CD4-positive, alpha-beta T cell treated with Interleukin-15 for 4 hours (primary cell): Measurements from ENCODE around the gene CHKB.

Source experiments
- DNase-seq: peaks from one replicate; pipeline ENCODE4 v3.0.0-alpha.2; 2020; ENCODE audit warnings: low spot score

The CHKB gene

DNA sequence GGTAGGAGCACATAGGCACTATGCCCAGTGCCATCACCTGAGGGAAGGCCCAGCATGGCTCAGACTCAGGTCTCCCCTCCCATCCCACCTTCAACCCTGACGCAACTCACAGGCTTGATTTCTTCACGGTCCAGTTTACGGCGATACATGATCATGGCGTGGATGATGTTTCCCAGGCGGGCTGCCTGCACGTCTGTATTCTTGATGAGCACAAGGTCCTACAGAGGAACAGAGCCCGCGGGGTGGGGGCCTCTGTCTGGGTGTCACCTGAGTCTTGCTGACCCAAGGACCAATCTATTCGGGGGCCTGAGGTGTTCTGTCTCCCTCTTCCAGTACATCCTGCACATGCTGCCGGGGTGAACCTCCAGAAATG is 8.3 kb downstream of the CHKB start:
- no peak for DNase-seq

DNA sequence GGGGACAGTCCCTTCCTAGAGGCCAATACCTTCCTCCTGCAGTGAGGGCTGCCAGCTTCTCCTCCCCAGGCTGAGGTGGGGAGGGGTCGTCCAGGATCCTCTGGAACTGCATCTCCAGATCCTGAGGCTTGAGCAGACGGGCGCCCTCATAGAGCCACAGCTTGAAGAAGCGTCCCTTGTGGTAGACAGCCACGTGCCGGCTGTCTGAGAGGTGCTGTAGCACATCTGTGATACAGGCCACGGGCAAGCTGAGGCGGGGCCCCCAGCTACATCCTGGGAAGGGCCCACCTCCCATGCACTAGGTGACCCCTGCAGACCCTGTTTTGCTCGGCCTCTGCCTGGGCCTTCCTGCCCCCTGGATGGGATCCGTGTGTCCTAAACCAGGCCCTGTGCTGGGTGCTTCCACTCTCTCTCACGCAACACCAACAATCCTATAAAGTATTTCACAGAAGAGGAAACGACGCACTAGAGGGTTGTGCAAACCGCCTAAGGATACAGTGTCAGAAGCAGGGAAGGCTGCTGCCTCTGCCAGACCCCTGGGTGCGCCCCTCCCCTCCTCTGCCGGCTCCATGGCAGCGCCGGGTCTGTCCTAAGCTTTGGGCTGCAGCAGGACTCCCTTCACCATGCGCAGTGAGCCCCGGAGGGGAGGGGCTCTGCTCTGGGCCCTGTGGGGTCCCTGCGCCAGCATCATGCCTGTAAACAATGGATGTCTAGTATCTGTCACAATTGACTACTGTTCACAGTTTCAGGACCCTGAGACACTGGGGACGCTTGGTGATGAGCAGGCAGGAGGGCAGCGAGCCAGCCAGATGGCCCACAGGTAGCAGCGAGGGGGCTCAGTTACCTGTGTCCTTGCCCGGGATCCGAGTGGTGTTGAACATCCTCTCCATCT is 8.9 kb downstream of the CHKB start:
- no peak for DNase-seq

GRCh38 chr22:50572965-50573364 is 9.7 kb downstream of the CHKB start:
- DNase-seq, result no peak

DNA sequence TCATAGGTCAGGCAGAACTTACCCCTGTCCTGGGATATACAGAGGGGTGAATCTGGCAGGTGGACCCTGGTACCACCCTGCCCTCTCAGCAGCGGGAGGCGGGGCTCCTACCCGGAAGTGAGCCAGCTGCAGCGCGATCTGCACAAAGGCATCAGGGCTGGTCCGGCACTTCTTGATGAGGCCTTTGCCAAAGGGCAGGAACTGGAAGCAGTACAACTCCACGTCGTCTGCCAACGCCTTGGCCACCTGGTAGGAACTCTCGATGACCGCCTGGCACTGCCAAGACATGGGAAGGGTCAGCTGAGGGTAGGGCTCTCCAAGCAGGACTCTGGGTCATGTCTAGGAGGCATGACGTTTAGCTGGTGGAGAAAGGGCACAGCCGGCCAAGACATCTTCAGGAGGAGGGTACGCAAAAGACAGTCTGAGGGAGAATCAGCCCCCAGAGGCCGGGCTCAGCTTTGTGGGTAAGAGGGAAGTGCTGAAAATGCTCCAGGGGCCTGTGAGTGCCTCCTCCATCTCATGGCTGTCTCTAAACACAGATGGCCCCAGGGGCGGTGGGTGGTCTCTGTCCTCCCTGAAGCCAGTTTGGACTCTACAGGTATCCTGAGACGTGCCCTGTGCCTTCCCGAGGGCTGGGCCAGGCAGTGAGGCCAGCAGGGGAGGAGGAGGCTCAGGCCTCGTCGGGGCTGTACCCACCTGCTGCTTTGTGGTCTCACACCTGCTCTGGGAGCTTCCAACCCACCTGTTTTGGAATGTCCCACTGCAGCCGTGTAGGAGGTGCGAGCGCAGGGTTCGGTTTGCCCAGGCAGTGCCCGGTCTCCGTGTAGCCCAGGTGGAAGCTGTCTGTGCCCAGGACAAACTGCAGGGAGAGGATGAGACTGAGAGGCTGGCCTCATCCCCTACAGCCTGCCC is 11.1 kb downstream of the CHKB start:
- no peak for DNase-seq

GRCh38 chr22:50570861-50571260 is 11.8 kb downstream of the CHKB start:
- no peak for DNase-seq

- no peak for DNase-seq
Measured at GRCh38 chr22:50569896-50570535, 12.6 kb downstream of the CHKB start.

DNA sequence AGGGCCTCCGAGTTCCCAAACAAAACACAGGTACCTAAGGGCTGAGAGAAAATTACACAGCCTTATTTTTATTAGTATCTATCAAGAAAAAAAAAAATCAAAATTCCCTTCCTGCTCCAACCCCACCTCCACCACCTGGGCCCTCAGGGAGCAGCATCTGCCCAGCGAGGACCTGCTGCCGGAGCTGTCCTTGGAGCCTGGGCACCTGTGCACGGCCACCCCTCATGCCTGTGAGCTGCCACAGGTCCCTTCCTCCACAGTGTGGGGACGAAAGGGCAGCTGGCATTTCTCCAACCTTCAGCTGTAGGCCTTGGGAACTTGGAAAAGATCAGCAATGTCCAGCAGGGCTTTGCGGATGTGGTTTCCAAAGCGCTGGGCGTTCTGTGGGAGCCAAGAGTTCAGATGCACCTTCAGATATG is 13.6 kb downstream of the CHKB start:
- DNase-seq, result no peak

DNA sequence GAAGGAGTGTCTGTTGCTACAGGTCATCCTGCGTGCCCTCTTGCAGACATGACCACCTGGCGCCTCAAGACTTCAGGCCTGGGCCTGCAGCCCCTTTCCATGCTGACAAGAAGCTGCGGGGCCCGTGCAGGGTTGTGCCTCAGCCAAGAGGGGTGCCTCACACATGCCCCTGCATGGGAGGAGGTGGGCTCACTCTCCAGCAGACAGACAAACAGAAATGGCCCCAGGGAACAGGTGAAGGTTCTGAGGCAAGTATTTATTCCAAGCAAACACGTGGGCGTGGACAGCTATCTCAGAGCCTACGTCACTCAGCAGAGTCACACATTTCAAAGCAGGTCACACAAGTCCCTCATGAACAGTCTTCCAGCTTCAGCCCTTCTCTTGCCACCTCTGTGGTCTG is 14.0 kb downstream of the CHKB start:
- no peak for DNase-seq

DNA sequence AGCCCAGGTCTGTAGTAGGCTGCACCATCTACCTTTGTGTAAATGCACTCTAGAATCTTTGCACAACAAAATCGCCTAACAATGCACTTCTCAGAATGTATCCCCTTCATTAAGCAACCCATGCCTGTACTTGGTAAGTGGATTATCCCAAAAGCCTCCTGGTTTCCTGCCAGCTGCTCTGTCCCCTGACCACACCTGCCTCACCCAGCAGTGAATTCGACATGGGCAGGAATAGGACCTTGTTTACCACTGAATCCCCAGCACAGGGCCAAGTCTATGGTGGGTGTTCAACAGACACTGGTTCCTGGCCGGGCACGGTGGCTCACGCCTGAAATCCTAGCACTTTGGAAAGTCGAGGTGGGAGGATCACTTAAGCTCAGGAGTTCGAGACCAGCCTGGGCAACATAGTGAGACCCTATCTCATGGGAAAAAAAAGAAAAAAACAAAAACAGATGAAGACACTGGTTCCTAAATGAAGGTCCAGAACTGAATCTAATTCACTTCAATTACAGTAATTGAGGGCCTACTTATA is 14.9 kb downstream of the CHKB start:
- DNase-seq, result no peak

DNA sequence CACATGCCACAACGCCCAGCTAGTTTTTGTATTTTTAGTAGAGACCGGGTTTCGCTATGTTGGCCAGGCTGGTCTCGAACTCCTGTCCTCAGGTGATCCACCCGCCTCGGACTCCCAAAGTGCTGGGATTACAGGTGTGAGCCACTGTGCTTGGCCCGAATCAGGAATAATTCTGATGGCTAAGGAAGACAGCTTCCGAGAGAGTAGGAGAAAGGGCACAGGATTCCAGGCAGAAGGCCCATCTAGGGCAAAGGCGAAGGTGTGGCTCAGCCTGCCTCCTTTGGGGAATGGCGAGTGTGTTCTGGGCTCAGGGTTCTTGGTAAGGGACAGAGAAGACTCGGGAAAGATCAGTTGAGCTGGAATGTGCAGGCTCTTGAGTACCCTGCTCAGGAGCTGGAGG is 18.4 kb downstream of the CHKB start:
- no peak for DNase-seq

GRCh38 chr22:50563413-50564160 is 19.1 kb downstream of the CHKB start:
- no peak for DNase-seq

DNA sequence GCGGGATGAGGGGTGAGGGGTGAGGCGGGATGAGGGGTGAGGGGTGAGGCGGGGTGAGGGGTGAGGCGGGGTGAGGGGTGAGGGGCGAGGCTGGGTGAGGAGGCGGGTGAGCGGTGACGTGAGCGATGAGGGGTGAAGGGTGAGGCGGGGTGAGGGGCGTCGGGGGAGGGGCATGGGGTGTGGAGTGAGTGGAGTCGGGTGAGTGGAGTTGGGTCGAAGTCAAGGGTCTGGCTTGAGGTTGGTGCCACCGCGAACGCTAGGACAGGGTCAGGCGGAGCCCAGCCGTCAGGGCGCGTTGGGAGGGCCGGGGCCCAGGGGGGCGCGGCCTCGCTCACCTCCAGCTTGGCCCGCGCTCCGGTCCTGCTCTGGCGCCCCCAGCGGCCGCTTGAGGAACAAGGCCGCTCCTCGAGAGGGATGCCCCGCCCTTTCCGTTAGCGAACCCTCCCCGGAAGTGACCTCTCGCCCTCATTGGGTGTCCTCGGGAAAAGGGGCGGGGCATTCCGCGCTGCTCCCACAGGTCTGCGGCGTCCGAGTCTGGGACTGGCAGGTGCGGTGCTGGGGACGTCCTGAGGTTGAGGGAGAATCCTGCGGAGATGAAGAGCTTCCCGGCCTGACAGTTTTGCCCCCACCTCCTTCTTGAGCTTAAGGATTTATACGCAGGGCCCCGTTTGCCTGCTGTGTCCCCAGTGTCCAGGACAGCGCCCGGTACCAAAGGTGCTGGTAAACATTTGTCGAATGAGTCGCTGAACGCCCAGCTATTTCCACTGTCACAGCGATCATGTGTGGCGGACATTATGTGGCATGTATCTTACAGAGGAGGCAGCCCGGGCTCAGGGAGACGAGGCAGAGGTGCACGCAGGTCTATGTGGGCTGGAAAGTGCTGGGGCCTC is 19.9 kb downstream of the CHKB start, which contains the start of gene SYCE3:
SYCE3 (minus strand) TSS at position 397 of the 890 bp plus-strand sequence. CDS start 6,514 bp downstream, outside the sequence.
- peak; percentile 97 for DNase-seq

DNA sequence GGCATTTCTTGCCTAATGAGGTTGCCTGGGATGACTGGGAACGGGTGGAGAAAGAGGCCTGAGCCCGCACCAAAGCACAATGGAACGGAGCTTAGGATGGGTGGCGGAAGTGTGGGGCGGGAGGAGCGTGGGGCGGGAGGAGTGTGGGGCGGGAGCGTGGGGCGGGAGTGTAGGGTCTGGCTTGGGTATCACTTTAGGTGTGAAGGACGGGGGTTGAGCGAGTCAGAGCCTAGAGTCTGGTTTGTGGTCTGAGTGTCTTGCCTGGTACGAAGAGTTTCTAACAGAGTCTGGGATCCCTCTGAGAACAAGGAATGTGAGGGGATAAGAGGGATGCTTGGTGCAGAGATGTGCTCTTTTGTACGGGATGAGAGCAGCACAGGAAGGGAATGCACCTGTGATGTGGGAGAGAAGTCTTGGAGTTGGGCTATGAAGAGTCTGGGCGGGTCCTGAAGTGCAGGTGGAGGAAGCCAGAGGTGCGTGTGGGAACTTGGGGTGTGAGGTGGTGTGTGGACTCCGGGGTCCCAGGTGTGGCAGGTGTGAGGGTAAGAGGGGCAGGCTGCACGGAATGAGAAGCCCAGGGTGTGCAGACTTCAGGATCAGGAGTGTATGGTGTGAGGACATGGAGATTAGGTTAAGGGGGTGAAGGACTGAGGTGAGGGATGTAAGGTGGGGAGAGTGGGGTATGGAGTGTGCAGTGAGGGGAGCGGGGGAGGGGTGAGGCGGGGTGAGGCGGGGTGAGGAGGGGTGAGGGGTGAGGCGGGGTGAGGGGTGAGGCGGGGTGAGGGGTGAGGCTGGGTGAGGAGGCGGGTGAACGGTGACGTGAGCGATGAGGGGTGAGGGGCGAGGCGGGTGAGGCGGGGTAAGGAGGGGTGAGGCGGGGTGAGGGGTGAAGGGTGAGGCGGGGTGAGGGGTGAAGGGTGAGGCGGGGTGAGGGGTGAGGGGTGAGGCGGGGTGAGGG is 21.0 kb downstream of the CHKB start:
- no peak for DNase-seq

DNA sequence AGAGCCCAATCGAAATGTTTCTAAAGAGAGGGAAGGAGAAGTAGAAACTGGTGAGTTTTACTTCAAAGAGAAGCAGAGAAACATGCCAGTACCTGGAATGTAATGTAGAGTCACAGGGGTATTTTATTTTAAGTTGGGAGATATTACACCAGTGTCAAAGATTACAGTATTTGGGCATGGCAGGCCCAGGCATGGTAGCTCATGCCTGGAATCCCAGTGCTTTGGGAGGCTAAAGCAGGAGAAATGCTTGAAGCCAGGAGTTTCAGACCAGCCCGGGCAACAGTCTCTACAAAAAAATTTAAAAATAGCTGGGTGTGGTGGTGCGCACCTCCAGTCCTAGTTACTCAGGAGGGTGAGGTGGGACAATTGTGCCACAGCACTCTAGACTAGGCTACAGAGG is 22.6 kb downstream of the CHKB start:
- DNase-seq, result no peak

- no peak for DNase-seq
Measured at GRCh38 chr22:50556703-50557102, 25.9 kb downstream of the CHKB start.

DNA sequence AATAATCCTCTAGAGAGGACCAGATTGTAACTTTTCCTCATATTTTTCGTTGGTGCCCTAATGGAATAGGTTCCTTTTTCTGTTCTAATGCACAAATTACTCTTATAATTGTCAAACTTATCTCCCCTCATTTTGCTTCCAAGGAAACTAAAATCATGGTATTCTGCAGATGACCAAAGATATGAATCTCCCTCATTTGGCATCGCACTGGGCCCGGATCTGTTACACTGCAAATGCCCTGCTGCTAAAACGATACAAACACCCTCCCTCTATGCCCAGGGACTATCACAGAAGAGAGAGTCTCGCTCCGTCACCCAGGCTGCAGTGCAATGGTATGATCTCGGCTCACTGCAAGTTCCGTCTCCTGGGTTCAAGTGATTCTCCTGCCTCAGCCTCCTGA is 29.3 kb downstream of the CHKB start:
- DNase-seq, result no peak

DNA sequence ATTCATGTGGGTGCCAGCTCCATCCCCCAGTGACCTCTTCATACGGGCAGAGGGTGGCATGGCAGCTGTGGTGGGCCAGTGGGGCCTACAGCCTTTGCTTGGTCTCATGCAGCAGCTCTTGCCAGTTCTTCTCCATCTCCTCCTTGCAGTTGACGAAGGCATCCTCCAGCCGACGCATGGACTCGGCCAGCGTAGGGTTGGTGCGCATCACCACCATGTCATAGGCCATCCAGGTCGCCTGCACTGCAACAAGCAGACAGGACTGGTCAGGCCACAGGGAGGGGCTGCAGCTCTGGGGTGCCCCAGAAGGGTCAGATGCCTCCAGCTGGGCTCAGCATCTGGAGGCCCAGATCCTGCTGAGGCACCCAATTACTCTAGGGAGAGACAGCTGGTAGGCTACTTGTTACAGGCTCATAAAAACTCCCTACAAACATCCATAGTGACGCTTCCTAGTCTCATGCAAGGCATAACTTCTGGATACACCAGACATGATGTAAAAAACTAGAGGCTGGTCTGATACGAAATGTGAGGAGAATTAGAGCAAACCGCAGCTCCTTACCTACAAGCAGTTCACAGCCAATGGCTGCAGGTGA is 31.4 kb downstream of the CHKB start:
- DNase-seq, result no peak

GRCh38 chr22:50550395-50550794 is 32.3 kb downstream of the CHKB start:
- DNase-seq, result no peak
